NOMO-1 treated with DMSO at 0.1 percent for 48 hours (cell line): ENCODE results near the gene PHF2.

Experiments
- DNase-seq: peaks from one replicate; lab custom pipeline; 2025; ENCODE audit not compliant: unreplicated experiment; lab: John Stamatoyannopoulos, UW

Gene PHF2

DNA sequence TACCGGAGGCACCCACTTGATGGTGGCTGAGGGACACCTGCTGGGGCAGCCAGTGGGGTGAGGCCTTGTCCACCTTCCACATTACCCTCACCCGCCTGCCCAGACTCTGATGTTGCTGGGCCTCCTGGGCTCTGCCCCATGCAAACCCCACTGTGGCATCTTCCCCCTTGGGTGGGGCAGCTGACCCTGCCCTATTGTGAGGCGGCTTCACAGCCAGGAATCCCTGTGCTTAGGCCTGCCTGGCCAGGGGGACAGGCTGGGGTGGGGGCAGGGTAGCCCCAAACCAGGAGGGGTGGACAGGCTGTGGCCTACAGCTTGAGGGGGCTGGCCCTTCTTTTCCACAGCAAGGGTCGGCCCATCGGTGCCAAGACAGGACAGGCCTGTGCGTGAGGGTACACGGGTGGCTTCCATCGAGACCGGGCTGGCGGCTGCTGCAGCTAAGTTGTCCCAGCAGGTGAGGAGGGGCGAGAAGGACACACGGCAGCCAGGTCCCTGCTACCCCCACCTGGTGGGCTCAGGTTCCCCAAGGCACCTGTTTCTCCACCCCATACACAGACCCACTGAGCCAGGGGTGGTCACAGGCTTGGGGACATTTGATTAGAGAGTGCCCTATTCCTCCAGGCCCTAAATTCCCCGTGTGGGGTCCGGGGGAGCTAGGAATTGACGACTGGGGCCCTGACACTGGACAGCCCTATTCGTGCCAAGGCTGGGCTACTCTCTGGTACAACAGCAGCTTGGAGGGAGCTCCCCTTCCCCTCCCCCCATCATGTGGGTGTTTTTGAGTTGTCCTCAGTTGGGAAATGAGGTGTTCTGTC is 99.2 kb downstream of the PHF2 start:
- no peak for DNase-seq

DNA sequence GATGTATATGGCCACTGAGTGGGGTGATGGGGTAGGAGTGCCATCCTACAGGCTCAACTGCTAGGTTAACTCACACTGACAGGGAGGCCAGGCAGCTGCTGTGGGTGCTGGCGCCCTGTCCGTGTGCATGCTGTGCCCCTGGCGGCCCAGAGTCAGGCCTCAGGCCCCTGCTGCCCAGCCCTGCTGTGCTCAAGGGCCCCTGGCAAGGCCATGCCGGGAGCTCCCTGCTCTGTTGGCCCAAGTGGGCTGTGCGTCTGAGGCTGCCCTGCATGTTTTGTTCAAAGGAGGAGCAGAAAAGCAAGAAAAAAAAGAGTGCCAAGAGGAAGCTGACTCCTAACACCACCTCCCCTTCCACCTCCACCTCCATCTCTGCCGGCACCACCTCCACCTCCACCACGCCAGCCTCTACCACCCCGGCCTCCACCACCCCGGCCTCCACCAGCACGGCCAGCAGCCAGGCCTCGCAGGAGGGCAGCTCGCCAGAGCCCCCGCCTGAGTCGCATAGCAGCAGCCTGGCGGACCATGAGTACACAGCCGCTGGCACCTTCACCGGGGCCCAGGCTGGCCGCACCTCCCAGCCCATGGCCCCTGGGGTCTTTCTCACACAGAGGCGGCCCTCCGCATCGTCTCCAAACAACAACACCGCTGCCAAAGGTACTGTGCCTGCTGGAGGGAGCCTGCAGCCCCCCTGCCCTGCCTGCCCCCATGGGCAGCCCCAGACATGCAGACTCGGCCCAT is 100.1 kb downstream of the PHF2 start:
- DNase-seq: no peak

- DNase-seq: no peak
Observed at GRCh38 chr9:93677048-93677571, 100.7 kb downstream of the PHF2 start.

DNA sequence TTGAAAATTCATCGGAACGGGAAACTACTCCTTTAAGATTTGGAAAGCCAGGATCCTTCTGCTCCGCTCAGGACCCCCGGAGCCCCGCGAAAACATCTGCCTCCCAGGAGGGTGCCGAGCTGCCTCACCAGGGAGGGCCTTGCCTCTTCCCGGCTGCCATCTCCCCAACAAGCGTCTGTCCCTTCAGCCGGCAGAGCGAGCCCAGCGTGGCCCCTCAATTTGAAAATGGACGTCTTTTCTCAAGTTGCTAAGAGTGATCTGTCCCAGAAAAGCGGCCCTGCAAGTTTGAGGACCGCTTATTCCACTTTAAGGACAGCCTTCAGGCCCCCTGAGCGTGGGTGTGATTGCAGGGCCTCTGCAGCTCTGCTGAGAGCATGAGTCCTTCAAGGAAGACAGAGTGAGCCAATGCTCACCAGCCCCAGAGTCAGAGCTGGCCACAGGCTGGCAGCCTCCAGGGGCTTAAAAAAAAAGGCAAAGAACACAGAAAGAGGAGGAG is 101.3 kb downstream of the PHF2 start:
- DNase-seq: no peak

- no peak for DNase-seq
Observed at GRCh38 chr9:93678199-93679019, 102.0 kb downstream of the PHF2 start.

GRCh38 chr9:93679536-93680442 is 103.4 kb downstream of the PHF2 start:
- no peak for DNase-seq

DNA sequence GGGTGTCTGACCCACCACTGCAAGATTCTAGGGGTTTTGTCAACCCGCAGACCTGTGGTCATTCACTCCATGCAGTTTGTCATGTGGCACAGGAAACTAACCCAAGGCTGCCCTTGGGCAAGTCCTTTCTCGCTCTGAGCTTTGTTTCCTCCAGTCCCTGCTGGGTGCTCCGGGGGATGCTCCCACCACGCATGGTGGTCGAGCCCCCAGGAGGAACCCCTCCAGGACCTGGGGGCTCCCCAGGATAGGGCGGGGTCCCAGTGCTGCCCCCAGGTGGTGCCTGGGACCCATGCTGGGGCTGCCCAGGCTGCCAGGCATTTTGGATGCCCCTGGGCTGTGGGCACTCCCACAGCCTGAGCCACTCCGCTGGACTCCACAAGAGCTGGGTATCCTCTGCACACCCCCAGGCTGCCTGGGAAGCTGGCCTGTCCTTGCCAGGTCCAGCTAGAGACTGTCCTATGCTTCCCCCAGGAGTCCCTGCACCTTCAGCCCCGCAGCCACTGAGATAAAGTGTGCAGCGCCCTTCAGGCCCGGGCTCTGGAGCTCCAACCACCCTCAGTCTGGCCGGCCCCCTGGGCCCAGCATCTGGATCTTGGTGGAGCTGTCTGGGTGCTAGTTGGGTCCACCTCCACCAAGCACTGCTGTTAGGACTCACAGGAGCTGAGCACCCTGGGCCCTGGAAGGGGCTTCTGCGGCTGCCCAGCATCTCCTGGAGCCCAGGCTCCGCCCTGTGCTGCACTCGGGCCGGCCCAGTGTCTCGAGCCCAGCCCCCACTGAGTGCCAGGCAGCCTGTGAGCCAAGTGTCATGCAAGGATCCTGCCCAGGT is 104.3 kb downstream of the PHF2 start:
- no peak for DNase-seq

DNA sequence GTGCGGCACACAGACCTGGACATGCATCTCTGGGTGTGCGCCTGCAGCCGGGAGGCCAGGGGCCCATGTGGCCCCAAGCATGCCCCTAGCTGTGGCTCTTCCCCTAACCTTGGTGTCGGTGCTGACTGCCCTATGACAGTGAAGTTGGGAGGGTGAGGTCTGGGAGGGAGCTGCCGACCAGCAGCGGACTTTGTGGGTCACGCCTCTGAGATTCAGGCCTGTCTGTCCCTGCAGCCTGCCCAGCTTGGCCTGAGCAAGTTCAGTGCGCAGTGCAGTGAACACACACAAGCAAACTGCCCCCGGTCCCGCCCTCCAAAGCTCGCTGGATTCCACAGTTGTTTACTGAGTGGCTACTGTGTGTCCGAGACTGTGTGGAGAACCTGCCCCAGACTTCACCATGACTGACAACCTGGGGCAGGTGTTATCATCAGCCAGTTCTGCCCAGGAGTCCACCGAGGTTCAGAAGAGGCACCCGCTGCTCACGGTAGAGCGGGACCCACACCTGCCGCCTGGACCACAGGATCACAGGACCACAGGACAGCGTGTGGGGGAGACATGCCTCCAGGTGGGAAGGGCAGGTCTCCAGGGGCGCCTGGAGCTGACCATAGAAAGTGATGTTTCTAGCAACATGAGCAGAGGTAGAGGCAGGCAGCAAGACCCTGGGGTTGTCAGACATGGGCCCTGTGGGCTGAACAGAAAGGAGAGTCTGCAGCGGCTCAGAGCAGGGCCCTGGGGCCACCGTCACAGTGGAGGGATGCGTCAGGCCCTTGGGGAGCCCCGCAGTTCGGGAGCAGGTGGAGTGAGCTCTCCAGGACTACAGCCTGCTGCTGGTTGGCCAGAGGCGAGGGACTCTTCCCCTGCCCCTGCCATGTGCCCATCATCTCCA is 105.1 kb downstream of the PHF2 start:
- DNase-seq: no peak

DNA sequence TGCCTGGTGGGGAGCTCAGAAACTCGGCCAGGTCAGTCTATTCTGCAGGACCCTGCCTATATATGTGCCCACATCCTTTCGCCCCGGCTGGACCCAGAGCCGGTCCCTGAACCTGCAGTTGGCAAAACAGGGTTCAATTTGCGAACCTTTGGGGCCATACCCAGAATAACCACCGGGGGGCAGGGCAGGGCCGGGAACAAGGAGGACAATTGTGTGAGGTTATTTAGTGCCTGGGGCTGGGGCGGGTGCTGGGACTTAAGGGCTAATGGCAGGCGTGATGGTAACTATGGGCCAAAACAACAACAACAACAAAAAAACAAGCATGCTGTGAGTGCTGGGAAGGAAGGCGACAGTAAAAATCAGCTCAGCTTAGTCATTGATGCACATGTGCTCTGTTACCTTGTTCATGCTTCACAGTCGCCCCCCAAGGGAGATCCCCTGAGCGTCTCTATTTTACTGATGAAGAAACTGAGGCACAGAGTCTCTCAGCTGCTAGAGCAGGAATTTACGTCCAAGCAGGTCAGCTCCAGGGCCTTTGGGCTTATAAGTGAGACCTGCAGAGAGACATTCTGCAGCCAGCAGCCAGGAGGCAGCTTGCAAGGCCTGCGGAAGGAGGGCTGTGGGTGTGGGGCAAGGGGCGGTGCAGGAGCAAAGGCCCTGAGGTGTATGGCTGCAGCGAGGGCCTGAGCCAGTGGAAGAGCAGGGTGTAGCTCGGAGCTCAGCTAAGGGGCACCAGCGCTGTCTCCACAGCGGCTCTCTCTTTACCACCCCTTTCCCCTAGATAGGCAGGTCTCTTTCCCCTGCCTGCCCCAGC is 106.0 kb downstream of the PHF2 start:
- peak; percentile 28 for DNase-seq

- DNase-seq: no peak
Observed at GRCh38 chr9:93683331-93684134, 107.1 kb downstream of the PHF2 start.

DNA sequence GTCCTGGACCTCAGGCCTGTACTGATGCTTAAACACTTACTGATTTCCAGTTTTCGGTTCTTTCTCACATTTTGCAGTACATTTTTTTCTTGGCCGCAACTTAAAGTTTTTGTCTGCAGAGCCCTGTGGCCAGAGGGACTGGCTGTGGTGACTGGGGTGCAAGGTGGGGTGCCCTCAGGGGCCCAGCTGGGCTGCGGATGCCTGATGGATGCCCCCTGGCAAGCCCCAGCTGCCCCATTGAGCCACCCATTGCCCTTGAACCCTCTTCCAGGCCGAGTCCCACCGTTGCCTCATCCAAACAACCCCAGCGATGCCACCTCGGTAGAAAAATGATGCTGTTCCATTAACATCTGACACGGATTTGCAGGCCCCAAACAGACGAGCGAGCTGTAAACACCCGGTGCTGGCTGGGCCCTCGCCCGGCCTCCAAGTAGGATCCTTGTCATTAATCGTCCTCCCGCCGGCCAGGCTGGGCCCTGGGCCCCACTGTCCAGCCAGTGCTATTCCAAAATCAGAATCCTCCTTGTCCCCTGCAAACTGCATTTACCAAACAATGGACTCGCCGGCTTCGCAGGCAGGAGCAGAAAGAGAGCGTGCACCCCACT is 107.9 kb downstream of the PHF2 start:
- DNase-seq: no peak

DNA sequence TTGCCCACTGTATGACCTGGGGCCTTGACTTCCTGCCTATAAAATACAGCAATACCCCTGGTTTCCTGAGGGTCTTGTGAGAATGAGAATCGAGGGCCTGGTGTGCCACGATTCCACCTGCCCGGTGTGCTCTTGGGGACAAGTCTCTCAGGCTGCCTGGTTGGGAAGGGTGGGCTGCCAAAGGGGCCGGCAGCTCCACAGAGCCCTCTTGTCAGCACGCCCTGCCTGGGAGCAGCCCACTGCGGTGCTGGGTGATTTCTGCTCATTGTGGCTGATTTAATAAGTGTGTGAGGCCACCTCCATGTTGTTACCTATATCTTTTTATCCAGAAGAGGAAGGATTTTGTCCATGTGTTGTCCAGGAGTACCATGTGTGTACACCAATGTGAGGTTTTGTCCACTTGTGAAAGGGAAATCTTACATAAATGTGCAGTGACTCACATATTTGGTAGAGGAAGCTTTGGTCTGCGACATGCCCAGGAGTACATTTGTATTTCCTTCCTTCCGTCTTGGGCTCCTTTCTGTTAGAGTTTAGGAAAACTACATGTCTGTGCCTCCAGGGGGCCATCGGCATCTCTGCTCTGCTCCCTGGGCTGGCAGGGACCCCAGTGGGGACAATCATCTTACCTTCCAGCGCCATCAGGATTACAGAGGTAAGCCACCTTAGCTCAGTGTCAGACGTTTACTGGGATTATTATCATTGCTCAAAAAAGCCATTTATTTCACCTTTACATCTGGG is 108.6 kb downstream of the PHF2 start:
- DNase-seq: peak; percentile 23

DNA sequence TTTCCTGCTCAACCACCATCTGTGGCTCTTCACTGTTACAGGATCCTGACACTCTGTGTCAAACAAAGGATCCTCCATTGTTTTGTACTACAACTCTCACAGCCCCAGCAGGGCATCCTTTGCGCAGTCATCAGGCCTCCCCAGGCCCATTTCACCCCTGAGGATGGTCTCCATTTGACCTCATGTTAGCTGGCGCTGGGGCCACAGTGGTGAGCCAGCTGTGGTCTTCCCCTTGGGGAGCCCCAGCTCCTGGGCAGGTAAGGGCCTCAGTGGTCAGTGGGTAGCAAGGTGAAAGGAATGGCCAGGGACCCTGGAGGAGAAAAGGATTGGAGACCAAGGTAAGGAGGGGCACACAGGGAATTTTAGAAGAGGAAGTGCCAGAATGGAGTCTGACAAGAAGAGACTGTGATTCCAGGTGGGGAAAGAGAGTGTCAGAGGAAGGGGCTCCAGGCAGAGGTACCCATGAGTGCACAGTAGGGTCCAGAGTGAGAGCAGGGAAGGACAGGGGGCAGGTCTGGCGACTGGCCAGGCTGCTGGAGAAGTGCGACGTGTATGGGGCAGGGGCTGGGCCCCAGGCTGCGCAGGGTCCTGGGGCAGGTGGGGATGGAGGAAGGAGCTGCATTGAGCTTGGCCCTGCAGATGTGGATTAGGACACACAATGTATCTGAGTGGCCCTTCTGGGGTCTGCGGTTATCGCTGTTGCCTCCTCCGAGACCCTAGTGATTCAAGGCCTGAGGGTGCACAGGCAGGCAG is 109.9 kb downstream of the PHF2 start:
- no peak for DNase-seq

GRCh38 chr9:93686880-93687236 is 110.5 kb downstream of the PHF2 start:
- no peak for DNase-seq

GRCh38 chr9:93690618-93691017 is 114.2 kb downstream of the PHF2 start:
- no peak for DNase-seq
